Measurements from ENCODE around the gene CIB4.

DNA sequence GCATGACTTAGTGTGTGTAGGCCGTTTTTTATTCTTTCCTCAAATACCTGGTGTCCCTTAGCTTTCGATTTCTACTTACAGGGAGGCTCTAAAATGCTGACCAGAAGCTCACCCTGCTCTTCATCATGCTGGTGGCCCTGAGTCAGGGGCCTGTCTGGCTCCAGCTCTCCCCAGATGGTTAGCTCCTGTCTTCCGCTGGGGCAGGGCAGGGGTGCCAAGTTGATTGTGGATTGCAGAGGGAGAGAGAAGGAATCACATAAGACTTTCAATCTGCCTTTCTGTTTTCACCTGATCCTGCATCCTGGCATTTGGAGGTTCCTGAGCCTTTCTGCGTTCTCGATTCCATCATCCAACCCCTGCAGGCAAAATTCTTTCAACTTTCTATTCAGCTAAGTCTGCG is 4.2 kb downstream of the CIB4 start:
- no peak for TF ChIP-seq EZH2 (IDR thresholded peaks at IDR 0.05; ENCODE audit: borderline replicate concordance, insufficient read depth, low read depth, low read length, poor library complexity, severe bottlenecking)
- TF ChIP-seq, protein P1, sequence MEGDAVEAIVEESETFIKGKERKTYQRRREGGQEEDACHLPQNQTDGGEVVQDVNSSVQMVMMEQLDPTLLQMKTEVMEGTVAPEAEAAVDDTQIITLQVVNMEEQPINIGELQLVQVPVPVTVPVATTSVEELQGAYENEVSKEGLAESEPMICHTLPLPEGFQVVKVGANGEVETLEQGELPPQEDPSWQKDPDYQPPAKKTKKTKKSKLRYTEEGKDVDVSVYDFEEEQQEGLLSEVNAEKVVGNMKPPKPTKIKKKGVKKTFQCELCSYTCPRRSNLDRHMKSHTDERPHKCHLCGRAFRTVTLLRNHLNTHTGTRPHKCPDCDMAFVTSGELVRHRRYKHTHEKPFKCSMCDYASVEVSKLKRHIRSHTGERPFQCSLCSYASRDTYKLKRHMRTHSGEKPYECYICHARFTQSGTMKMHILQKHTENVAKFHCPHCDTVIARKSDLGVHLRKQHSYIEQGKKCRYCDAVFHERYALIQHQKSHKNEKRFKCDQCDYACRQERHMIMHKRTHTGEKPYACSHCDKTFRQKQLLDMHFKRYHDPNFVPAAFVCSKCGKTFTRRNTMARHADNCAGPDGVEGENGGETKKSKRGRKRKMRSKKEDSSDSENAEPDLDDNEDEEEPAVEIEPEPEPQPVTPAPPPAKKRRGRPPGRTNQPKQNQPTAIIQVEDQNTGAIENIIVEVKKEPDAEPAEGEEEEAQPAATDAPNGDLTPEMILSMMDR (IDR thresholded peaks at IDR 0.05): no peak

Data from B cell (primary cell).